H1 (cell line): Measurements from ENCODE around the gene LRBA. TPM values are rescaled to one million over a fixed set of nuclear protein-coding genes. Genes with fewer than 3 reads are reported as not detected.

ENCODE experiments used
- CTCF ChIA-PET: fragments of 300-600 bp; sonication (Branson Sonifier 250); formaldehyde crosslinking; loops from one replicate; lab custom pipeline; 2021; ENCODE audit not compliant: partially characterized antibody; lab: Charles Lee
- POLR2A ChIA-PET: fragments of 300-600 bp; sonication (Branson Sonifier 250); formaldehyde crosslinking; loops from one replicate; lab custom pipeline; 2021; ENCODE audit warnings: inconsistent platforms; ENCODE audit not compliant: partially characterized antibody; lab: Charles Lee
- DNase-seq, 2 experiments: peaks; one replicate each; pipeline versions ENCODE4 v3.0.0 to v3.0.0-alpha.2; 2010 to 2022; ENCODE audit warnings: low spot score in 2 of 2, low read depth in 1 of 2, mixed read lengths in 1 of 2
- FAIRE-seq: peaks from 2 replicates; lab custom pipeline; 2011; peaks lifted over from hg19 to GRCh38; lab: Jason Lieb, UNC
- H2AFZ ChIP-seq: 2 replicates; pipeline ENCODE4 v1.8.1; 2012; ENCODE audit warnings: low read length, inconsistent platforms
- H2AK5ac ChIP-seq: 2 replicates; pipeline ENCODE4 v1.6.1; 2013; ENCODE audit warnings: low read depth, low read length
- H2BK120ac ChIP-seq: replicated peaks from 2 replicates; pipeline ENCODE3; 2013; ENCODE audit warnings: low read depth, low read length, inconsistent platforms
- H2BK12ac ChIP-seq: 2 replicates; pipeline ENCODE4 v1.6.1; 2013; ENCODE audit warnings: low read depth, low read length
- H2BK15ac ChIP-seq: 2 replicates; pipeline ENCODE4 v1.6.1; 2013; ENCODE audit warnings: low read length
- H2BK20ac ChIP-seq: 2 replicates; pipeline ENCODE4 v1.6.1; 2013; ENCODE audit warnings: low read length
- H2BK5ac ChIP-seq: 2 replicates; pipeline ENCODE4 v1.6.1; 2013; ENCODE audit warnings: low read depth, low read length
- H3K14ac ChIP-seq: 2 replicates; pipeline ENCODE4 v1.6.1; 2013; ENCODE audit warnings: inconsistent platforms; ENCODE audit not compliant: insufficient read length
- H3K18ac ChIP-seq: 2 replicates; pipeline ENCODE4 v1.6.1; 2013; ENCODE audit warnings: low read length; ENCODE audit errors: extremely low read depth
- H3K23ac ChIP-seq: 2 replicates; pipeline ENCODE4 v1.6.1; 2013; ENCODE audit warnings: inconsistent platforms; ENCODE audit not compliant: insufficient read length
- H3K23me2 ChIP-seq: 2 replicates; pipeline ENCODE4 v1.6.1; 2013; ENCODE audit warnings: low read depth, low read length
- H3K27ac ChIP-seq: 2 replicates; pipeline ENCODE4 v1.6.1; 2011; ENCODE audit warnings: low read depth, low read length, inconsistent platforms
- H3K27me3 ChIP-seq, 4 experiments: replicated peaks in 1 of 4; 1 replicate in 1 of 4; 2 replicates in 3 of 4; pipeline versions ENCODE4 v1.6.1 to v1.8.1; 2011 to 2013; ENCODE audit warnings: low read length in 3 of 4, mild to moderate bottlenecking in 3 of 4, inconsistent platforms in 2 of 4, mixed read lengths in 2 of 4, moderate library complexity in 1 of 4; ENCODE audit not compliant: control insufficient read depth in 3 of 4, insufficient read depth in 3 of 4; ENCODE audit errors: extremely low read depth in 1 of 4
- H3K36me3 ChIP-seq, 4 experiments: 2 replicates each; pipeline versions ENCODE4 v1.6.1 to v1.8.1; 2011 to 2013; ENCODE audit warnings: mild to moderate bottlenecking in 4 of 4, low read length in 3 of 4, moderate library complexity in 2 of 4, control low read depth in 1 of 4, inconsistent platforms in 1 of 4; ENCODE audit not compliant: insufficient read depth in 4 of 4, control insufficient read depth in 2 of 4
- H3K4ac ChIP-seq: replicated peaks from 2 replicates; pipeline ENCODE3; 2013; ENCODE audit warnings: low read length, low read depth, mixed read lengths, inconsistent platforms; ENCODE audit not compliant: insufficient read length
- H3K4me1 ChIP-seq, 4 experiments: replicated peaks in 1 of 4; 1 replicate in 1 of 4; 2 replicates in 3 of 4; pipeline versions ENCODE4 v1.6.1 to v1.8.1; 2011 to 2013; ENCODE audit warnings: low read length in 3 of 4, inconsistent platforms in 2 of 4, mixed read lengths in 1 of 4; ENCODE audit not compliant: insufficient read depth in 4 of 4, control insufficient read depth in 3 of 4
- H3K4me2 ChIP-seq, 2 experiments: 2 replicates each; pipeline versions ENCODE4 v1.6.1 to v1.8.1; 2011 to 2013; ENCODE audit warnings: low read depth in 2 of 2, low read length in 2 of 2, control low read depth in 1 of 2, inconsistent platforms in 1 of 2, mild to moderate bottlenecking in 1 of 2; ENCODE audit not compliant: insufficient read depth in 1 of 2
- H3K4me3 ChIP-seq, 4 experiments: fragments of 200-600, 300-600 bp in 1 of 4; sonication (generic), shearing (Covaris generic), sonication (Bioruptor Twin) in 1 of 4; 2 replicates each; pipeline versions ENCODE4 v1.5.1 to v1.8.1; 2011 to 2016; ENCODE audit warnings: low read length in 4 of 4, low read depth in 3 of 4, control low read depth in 2 of 4, inconsistent platforms in 2 of 4, mild to moderate bottlenecking in 2 of 4, mixed read lengths in 1 of 4, moderate library complexity in 1 of 4; ENCODE audit not compliant: insufficient read depth in 2 of 4; ENCODE audit errors: extremely low read depth in 1 of 4
- H3K56ac ChIP-seq: replicated peaks from 2 replicates; pipeline ENCODE3; 2013; ENCODE audit warnings: low read depth, mild to moderate bottlenecking, mixed read lengths, low read length, inconsistent platforms; ENCODE audit not compliant: insufficient read length
- H3K79me1 ChIP-seq: 2 replicates; pipeline ENCODE4 v1.6.1; 2013; ENCODE audit warnings: low read depth, low read length, control low read depth
- H3K79me2 ChIP-seq, 2 experiments: 2 replicates each; pipeline versions ENCODE4 v1.6.1 to v1.8.1; 2012 to 2013; ENCODE audit warnings: low read length in 2 of 2, mild to moderate bottlenecking in 2 of 2, inconsistent platforms in 1 of 2; ENCODE audit not compliant: insufficient read depth in 2 of 2, control insufficient read depth in 1 of 2
- H3K9ac ChIP-seq, 4 experiments: replicated peaks in 1 of 4; 1 replicate in 1 of 4; 2 replicates in 3 of 4; pipeline versions ENCODE4 v1.6.1 to v1.8.1; 2011 to 2013; ENCODE audit warnings: low read depth in 3 of 4, low read length in 3 of 4, control low read depth in 2 of 4, mild to moderate bottlenecking in 2 of 4, moderate library complexity in 2 of 4, inconsistent platforms in 1 of 4; ENCODE audit errors: extremely low read depth in 1 of 4
- H3K9me3 ChIP-seq, 2 experiments: 2 replicates each; pipeline versions ENCODE4 v1.6.1 to v1.8.1; 2012 to 2013; ENCODE audit warnings: mild to moderate bottlenecking in 2 of 2, moderate library complexity in 2 of 2, control low read depth in 1 of 2, inconsistent platforms in 1 of 2, low read depth in 1 of 2, low read length in 1 of 2, mixed read lengths in 1 of 2; ENCODE audit not compliant: insufficient read depth in 2 of 2
- H4K20me1 ChIP-seq, 2 experiments: replicated peaks in 1 of 2; 2 replicates each; pipeline versions ENCODE3 to v1.8.1; 2011 to 2013; ENCODE audit warnings: inconsistent platforms in 2 of 2, low read length in 2 of 2, mild to moderate bottlenecking in 1 of 2; ENCODE audit not compliant: insufficient read depth in 2 of 2, control insufficient read depth in 1 of 2
- H4K5ac ChIP-seq: 2 replicates; pipeline ENCODE4 v1.6.1; 2013; ENCODE audit warnings: low read length, low read depth, mixed read lengths, inconsistent platforms; ENCODE audit not compliant: insufficient read length
- H4K8ac ChIP-seq: 2 replicates; pipeline ENCODE4 v1.8.0; 2013; ENCODE audit warnings: mild to moderate bottlenecking, moderate library complexity, low read length, inconsistent platforms; ENCODE audit not compliant: insufficient read depth; ENCODE audit errors: extremely low read depth
- H4K91ac ChIP-seq: replicated peaks from 2 replicates; pipeline ENCODE3; 2013; ENCODE audit warnings: low read length, mixed read lengths, inconsistent platforms; ENCODE audit not compliant: insufficient read length
- ATF3 ChIP-seq: IDR thresholded peaks from 2 replicates; pipeline ENCODE4 v1.6.1; 2011; ENCODE audit warnings: low read depth, mild to moderate bottlenecking, low read length; ENCODE audit not compliant: insufficient read depth
- CTCF ChIP-seq, 3 experiments: IDR thresholded peaks; 1 replicate in 2 of 3; 2 replicates in 1 of 3; pipeline versions ENCODE4 v1.5.1 to v1.6.1; 2011; ENCODE audit warnings: low read length in 3 of 3, mild to moderate bottlenecking in 3 of 3, inconsistent platforms in 2 of 3, low read depth in 1 of 3, moderate library complexity in 1 of 3; ENCODE audit not compliant: insufficient read depth in 1 of 3; ENCODE audit errors: control extremely low read depth in 1 of 3
- EP300 ChIP-seq, 2 experiments: IDR thresholded peaks; 1 replicate in 1 of 2; 2 replicates in 1 of 2; pipeline ENCODE4 v1.6.1; 2011 to 2012; ENCODE audit warnings: low read depth in 2 of 2, low read length in 2 of 2, mild to moderate bottlenecking in 2 of 2, borderline replicate concordance in 1 of 2, inconsistent platforms in 1 of 2, moderate library complexity in 1 of 2
- HDAC6 ChIP-seq: IDR thresholded peaks from one replicate; pipeline ENCODE4 v1.7.1; 2012; ENCODE audit warnings: low read depth, mild to moderate bottlenecking, inconsistent platforms, low read length, moderate library complexity
- POLR2A ChIP-seq, 2 experiments: IDR thresholded peaks; 1 replicate in 1 of 2; 2 replicates in 1 of 2; pipeline ENCODE4 v1.6.1; 2011; ENCODE audit warnings: low read depth in 2 of 2, low read length in 2 of 2, mild to moderate bottlenecking in 2 of 2; ENCODE audit errors: control extremely low read depth in 1 of 2
- POU5F1 ChIP-seq: IDR thresholded peaks from 2 replicates; pipeline ENCODE4 v1.6.1; 2011; ENCODE audit warnings: low read depth, mild to moderate bottlenecking, low read length, moderate library complexity
- RBBP5 ChIP-seq: IDR thresholded peaks from 2 replicates; pipeline ENCODE4 v1.7.1; 2012; ENCODE audit warnings: low read depth, mild to moderate bottlenecking, inconsistent platforms, low read length, moderate library complexity, borderline replicate concordance
- SRF ChIP-seq: IDR thresholded peaks from 2 replicates; pipeline ENCODE4 v1.6.1; 2011; ENCODE audit warnings: mild to moderate bottlenecking, low read depth, low read length, moderate library complexity
- SUZ12 ChIP-seq: fragments of 200-600 bp; sonication (generic); IDR thresholded peaks from 2 replicates; pipeline ENCODE4 v1.6.1; 2012; ENCODE audit warnings: mild to moderate bottlenecking, inconsistent platforms, low read length, moderate library complexity, mixed read lengths
- TCF12 ChIP-seq: IDR thresholded peaks from 2 replicates; pipeline ENCODE4 v1.6.1; 2011; ENCODE audit warnings: low read depth, mild to moderate bottlenecking, low read length
- WGBS, 2 experiments: shearing (Covaris generic) in 1 of 2; methylation state at CpG; one replicate each; pipeline versions ENCODE4 v1.1.6 to v1.1.7; 2013 to 2015; ENCODE audit warnings: low lambda C conversion rate in 2 of 2, mixed read lengths in 2 of 2, inconsistent platforms in 1 of 2, low coverage in 1 of 2, missing lambda C conversion rate in 1 of 2; ENCODE audit not compliant: insufficient replicate concordance in 2 of 2, insufficient coverage in 1 of 2, insufficient read length in 1 of 2; ENCODE audit errors: extremely low coverage in 1 of 2, missing lambda C conversion rate in 1 of 2; 5-methylcytosine and 5-hydroxymethylcytosine counted together
- polyA plus RNA-seq, 7 experiments: library from polyadenylated mRNA; depleted of rRNA in 3 of 7; stranded (reverse) in 5 of 7; unstranded in 2 of 7; fragments of >200 nt in 5 of 7; fragments of 200-250 nt in 2 of 7; gene quantifications; 1 replicate in 5 of 7; 2 replicates in 1 of 7; 4 replicates in 1 of 7; pipeline versions ENCODE4 v1.2.1 to v1.2.3, GENCODE V29; 2011 to 2013; ENCODE audit warnings: missing spikeins in 2 of 7, mixed read lengths in 2 of 7
- total RNA-seq: library from RNA; stranded (reverse); fragmentation: NEBNext Ultra II Directional; extraction: Animal tissue kit (Norgen Biotek cat#: 25700); gene quantifications from 2 replicates; pipeline ENCODE4 v1.2.1, GENCODE V29; 2021

Gene LRBA
- total and polyA plus RNA-seq, 2 of the 8 experiments (the other 6 are each of a cell fraction or from before 2014, with no cell fraction given) = 54.6 to 83.2 TPM

- H3K23ac ChIP-seq = no peak overlapping the region
- H4K91ac ChIP-seq = no peak overlapping the region
- H3K56ac ChIP-seq = no peak overlapping the region
- DNase-seq (no peak), FAIRE-seq (no peak)
- no peak overlapping the region for H4K5ac ChIP-seq
- H4K8ac ChIP-seq = no peak overlapping the region
- ChIA-PET CTCF (no interaction called here), POLR2A (no interaction called here)
- H3K23me2 ChIP-seq = no peaks in the 10 kb centered on the region
- H3K9ac ChIP-seq = no peak overlapping the region
- H2AK5ac ChIP-seq = no peak overlapping the region
- no peak overlapping the region for H3K4ac ChIP-seq
- no peak overlapping the region for H3K27ac ChIP-seq
- H3K36me3 ChIP-seq = no peaks in the 10 kb centered on the region
- no peak overlapping the region for H3K4me2 ChIP-seq
- H2BK5ac ChIP-seq = no peak overlapping the region
- no peak overlapping the region for H2BK120ac ChIP-seq
- H3K79me2 ChIP-seq = no peaks in the 10 kb centered on the region
- no peak overlapping the region for H2AFZ ChIP-seq
- 94% methylated on average over 5 of the region's 5 CpGs; no CpG with 5 or more reads in 1 of the 2 experiments for WGBS, 2 experiments
- no peaks in the 10 kb centered on the region for H4K20me1 ChIP-seq
- no peaks in the 10 kb centered on the region for H3K9me3 ChIP-seq
- no peak overlapping the region for H3K4me3 ChIP-seq
- no peak overlapping the region for H2BK12ac ChIP-seq
- H3K4me1 ChIP-seq = peaks cover 0 to 6% (median 3%) of the 10 kb centered on the region in 4 experiments; a peak in 3 of 7 replicates
- no peak overlapping the region for H2BK20ac ChIP-seq
- no peaks in the 10 kb centered on the region for H3K79me1 ChIP-seq
- no peak overlapping the region for H3K18ac ChIP-seq
- H2BK15ac ChIP-seq = no peak overlapping the region
- H3K27me3 ChIP-seq = no peaks in the 10 kb centered on the region
- H3K14ac ChIP-seq = no peak overlapping the region
- no peak for TF ChIP-seq SUZ12
- no peak for TF ChIP-seq POU5F1
- no peak for TF ChIP-seq SRF
- TF ChIP-seq CTCF (IDR thresholded peaks at IDR 0.05; ENCODE audit: control extremely low read depth in 1 of 3, insufficient read depth in 1 of 3, low read depth in 1 of 3, low read length in 3 of 3) = no peak
- TF ChIP-seq POLR2A (IDR thresholded peaks at IDR 0.05; ENCODE audit: control extremely low read depth in 1 of 2, low read depth in 2 of 2, low read length in 2 of 2) = no peak
- no peak for TF ChIP-seq EP300 (IDR thresholded peaks at IDR 0.05; ENCODE audit: borderline replicate concordance in 1 of 2, low read depth in 2 of 2, low read length in 2 of 2)
- no peak for TF ChIP-seq ATF3
- TF ChIP-seq TCF12 = no peak
- TF ChIP-seq RBBP5 = no peak
- no peak for TF ChIP-seq HDAC6
Measured at GRCh38 chr4:150336676-150337412, 678.2 kb downstream of the LRBA start.
